ENCODE data around the gene SGMS1.

DNA sequence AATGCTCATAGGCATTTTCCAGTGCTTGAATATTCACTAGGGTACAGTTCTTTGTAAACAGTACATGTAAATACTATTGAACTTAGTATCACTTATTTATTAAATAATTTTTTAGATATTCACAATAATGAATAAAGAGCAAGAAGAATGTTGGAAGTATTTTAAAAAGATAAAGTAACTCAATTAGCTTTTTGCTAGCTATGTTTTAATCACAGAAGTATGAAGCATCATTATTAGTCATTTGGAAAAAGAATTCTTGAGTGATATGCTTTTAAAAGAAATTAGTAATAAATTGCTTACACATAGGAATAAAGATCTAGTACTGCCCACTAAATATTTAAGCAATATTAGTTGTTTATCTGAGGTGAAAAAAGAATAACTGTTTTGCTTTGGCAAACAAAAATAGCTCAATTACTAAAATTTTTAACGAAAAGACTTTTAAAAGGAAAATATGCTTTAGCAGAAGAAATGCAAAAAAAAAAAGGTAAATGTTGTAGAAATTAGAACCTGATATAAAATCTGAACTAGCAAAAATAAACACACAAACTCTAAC is 66.5 kb downstream of the SGMS1 start:
- TF ChIP-seq POLR2A (IDR thresholded peaks at IDR 0.05; ENCODE audit: low read length) (no peak), GATA1 (IDR thresholded peaks at IDR 0.05; ENCODE audit: low read depth, low read length) (no peak)
